Panc1 (cell line): ENCODE data around the gene MRGPRX2.

Source experiments
- CTCF ChIP-seq: fragments of 450-650 bp; IDR thresholded peaks from 2 replicates; pipeline ENCODE4 v1.5.1; 2017; ENCODE audit warnings: mild to moderate bottlenecking
- POLR2AphosphoS5 ChIP-seq: IDR thresholded peaks from 2 replicates; pipeline ENCODE4 v1.6.1; 2012; ENCODE audit warnings: mild to moderate bottlenecking, low read depth, low read length, moderate library complexity
- SIN3A ChIP-seq: IDR thresholded peaks from 2 replicates; pipeline ENCODE4 v1.6.1; 2012; ENCODE audit warnings: low read depth, mild to moderate bottlenecking, low read length, moderate library complexity, borderline replicate concordance; ENCODE audit not compliant: insufficient read depth
- TCF7L2 ChIP-seq: IDR thresholded peaks from 2 replicates; pipeline ENCODE4 v1.6.1; 2011; ENCODE audit warnings: mild to moderate bottlenecking, low read depth, low read length, inconsistent platforms

- TF ChIP-seq CTCF (no peak), POLR2AphosphoS5 (no peak), TCF7L2 (no peak), SIN3A (no peak)
These were observed 34.3 kb upstream of the MRGPRX2 start for GRCh38 chr11:19094859-19095258.
